ENCODE results near the gene GPR160.

DNA sequence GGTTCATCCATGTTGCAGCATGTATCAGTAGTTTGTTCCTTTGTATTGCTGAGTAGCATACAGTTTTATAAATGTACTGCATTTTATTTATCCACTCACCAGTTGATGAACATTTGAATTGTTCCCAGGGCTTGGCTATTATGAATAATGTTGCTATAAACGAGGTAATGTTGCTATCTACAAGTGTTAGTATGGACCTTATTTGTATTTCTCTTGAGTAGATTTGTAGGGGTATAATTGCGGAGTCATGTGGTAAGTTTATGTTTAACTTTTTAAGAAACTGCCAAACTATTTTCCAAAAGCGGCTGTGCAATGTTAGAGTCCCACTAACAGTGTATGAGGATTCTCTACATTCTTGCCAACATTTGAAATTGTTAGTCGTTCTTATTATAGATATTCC, 13.0 kb downstream of the GPR160 start:
- TF ChIP-seq EZH2phosphoT487 (IDR thresholded peaks at IDR 0.05; ENCODE audit: borderline replicate concordance) (no peak), CTCF (conservative IDR thresholded peaks at IDR 0.05; ENCODE audit: low read length) (no peak)

Measured in Loucy (cell line).